Embryonic facial prominence (tissue), 1 donor: ENCODE results near the gene FLNB.
"Not testable (repeated sequence)": the region's sequence is repeated elsewhere in the genome, so short reads cannot be mapped to it uniquely, and the experiment has no call there.

Experiments
- DNase-seq: peaks from one replicate; pipeline ENCODE4 v3.0.0-alpha.2; 2016; ENCODE audit errors: extremely low spot score

FLNB gene

GRCh38 chr3:58180940-58181587 lies 172.8 kb downstream of the FLNB start:
- no peak for DNase-seq

- DNase-seq, result no peak
These were observed 175.0 kb downstream of the FLNB start for GRCh38 chr3:58183221-58183620.

DNA sequence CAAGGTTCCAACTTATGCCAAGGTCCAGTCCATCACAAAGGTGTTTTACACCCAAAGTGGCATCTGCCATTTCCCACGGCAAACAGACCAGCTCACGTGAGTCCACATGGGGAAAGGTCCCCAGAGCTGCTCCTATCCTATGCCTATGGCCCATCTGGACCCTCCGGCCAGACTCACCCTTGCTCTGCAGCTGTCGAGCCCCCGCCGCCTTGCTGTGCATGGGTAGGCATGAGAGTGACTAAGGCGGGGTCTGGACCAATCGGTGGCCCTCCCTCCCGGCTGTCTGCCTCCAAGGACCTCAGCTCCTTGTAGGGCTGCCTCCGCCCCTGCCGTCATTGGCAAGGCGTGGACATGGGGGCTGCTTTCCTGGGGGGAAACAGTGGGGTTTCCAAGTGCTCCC lies 175.7 kb downstream of the FLNB start:
- DNase-seq, result no peak

DNA sequence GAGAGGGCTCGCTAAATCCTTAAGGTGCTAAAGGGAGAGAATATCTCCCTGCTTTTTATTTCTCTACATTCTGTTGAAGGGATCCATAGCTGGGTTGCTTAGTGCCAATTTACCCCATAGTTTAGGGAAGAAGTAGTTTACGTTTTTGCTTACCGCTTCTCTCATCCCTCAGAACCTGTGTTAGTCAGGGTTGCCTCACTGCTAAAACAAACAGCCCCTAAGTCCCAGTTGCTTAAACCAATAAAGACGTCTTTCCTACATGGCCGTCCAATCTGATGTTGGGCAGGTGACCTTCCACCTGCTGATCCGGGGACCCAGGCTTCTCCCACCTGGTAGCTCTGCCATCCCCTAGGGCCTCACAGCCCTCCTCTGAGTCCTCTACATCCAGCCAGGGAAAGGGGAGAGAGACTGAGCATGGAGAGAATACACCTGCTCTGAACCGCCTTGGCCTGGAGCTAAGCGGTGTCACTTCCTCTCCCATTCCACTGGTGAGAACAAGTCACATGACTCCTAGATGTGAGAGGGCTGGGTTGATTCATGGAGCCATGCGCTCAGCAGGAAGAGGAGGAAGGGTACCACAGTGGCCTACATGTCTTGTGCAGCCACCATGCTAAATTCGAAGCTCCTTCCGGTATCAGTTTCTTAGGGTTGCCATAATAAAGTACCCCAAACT lies 176.2 kb downstream of the FLNB start:
- DNase-seq, result no peak

DNA sequence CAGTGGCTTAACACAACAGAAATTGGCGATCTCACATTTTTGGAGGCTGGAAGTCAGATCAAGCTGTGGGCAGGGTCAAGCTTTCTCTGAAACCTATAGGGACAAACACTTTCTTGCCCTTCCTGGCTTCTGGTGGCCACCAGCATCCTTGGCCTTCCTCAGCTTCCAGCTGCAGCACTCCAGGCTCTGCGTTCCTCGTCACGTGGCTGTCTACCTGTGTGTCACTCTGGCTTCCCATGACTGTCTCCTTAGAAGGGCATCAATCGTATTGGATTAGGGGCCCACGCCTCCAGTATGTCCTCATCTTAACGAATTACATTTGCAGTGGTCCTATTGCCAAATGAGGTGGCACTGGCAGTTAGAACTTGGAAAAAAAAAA lies 176.7 kb downstream of the FLNB start:
- no peak for DNase-seq

- no peak for DNase-seq
These were observed 179.9 kb downstream of the FLNB start for GRCh38 chr3:58188173-58188564.

DNA sequence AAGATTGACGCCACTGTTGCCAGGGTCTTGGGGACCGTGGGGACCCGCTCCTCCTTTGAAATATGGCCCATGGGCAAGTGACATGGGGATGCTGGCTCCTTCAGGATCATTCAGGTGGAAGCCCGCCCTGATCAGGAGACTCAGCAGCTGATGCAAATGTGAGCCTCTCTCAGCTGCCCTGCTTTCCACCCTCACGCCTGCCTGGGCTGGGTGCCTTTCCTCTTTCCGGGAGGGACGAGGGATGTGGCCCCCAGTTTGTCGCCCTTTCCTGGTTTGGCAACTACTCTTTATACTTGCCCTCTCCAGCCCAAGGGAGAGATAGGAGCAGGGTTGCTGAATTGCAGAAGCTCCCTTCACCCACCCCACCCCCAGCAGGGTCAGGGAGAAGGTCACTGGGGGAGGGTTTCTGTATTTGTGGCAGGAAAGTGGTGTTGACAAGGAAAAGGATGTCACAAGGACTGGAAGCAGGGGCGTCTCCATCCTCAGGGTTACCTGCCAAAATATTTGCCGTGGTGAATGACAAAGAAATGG lies 180.8 kb downstream of the FLNB start:
- no peak for DNase-seq

DNA sequence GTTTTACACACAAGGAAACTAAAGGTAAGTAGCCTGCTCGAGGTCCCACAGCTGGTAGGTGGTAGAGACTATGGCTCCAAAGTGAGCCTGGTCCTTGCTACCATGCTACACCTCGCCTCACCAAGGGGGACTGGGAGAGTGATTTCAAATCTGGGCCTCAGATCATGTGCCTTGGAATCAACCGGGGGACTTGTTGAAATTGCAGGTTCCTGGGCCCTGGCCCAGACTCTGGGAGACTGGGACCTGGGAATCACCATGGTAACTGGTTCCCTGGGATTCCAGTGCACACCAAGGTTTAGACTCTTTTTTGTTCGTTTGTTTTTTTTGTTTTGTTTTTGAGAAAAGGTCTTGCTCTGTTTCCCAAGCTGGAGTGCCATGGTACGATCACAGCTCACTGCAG lies 181.5 kb downstream of the FLNB start:
- no peak for DNase-seq

- no peak for DNase-seq
These were observed 182.1 kb downstream of the FLNB start for GRCh38 chr3:58190291-58190690.

- DNase-seq, result no peak
These were observed 182.7 kb downstream of the FLNB start for GRCh38 chr3:58190882-58191281.

DNA sequence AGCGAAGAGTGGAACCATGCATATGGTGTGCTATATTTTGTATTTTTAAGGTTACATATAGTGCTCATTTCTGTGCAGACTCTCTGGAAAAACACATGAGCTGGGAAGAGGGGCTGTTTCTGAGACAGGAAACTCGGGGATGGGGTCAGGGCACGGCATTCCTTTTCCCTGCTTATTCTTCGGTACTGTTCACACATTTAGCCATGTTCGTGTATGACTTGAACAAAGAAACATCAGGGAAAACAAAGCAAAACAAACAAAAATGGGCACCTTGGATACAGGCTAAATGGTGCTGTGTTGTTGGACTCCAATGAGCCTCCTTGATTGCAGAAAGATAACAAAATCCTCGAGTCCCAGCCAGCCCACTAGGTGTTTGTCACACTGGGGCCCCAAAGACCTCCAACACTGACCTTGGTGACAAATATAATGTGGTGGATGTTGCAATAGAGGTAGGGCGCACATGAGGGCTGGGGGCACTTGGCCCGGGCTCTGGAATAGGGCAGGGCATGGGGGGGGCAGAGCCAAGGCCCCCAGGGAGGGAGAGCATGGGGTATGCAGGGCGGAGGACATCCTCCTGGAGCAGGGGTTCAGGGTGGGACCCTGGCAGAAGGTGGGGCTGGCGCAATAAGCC lies 183.3 kb downstream of the FLNB start:
- DNase-seq, result no peak

GRCh38 chr3:58192069-58192468 lies 183.8 kb downstream of the FLNB start:
- no peak for DNase-seq

GRCh38 chr3:58193682-58194407 lies 185.6 kb downstream of the FLNB start:
- DNase-seq, result no peak

DNA sequence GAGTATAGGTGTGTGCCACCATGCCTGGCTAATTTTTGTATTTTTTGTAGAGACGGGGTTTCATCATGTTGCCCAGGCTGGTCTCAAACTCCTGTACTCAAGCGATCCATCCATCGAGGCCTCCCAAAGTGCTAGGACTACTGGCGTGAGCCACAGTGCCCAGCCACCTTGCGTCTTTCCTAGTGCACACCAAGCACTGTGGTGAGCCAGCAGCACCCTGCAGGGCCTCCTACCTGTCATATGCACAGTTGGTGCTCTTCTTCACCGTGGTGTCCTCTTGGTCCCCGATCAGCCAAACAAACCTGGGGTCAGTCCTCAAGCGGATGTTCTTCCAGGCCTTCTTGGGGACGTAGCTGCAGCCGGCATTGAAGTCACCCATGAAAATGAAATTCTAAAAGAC lies 189.4 kb downstream of the FLNB start:
- DNase-seq, result no peak

- DNase-seq, result no peak
These were observed 190.1 kb downstream of the FLNB start for GRCh38 chr3:58198362-58198761.

GRCh38 chr3:58198804-58199203 lies 190.6 kb downstream of the FLNB start:
- DNase-seq, result no peak

DNA sequence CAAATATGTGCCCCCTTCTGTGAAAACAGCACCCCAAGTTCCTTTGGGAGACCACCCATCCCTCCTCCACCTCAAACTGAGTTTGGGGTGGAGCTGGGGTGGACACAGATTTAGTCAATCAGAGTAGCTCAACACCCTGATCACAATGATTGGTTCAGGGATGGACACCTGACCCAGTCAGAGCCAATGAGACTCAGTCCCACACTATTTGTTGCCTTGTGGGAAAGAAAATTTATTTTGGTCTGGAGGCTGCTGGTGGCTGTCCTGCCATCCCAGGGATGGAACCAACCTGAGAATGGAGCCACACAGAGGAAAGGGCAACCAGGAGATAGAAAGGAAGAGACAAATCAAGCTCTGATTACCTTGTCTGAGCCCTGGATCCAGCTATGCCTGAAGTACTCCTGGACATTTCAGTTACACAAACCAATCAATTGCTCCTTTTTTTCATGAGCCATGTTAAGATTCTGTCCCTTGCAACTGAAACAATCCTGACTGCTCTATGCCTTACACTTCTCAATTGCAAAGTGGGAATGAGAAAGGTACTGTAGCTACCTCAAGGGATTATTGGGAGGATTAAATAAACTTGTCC lies 192.0 kb downstream of the FLNB start:
- no peak for DNase-seq

DNA sequence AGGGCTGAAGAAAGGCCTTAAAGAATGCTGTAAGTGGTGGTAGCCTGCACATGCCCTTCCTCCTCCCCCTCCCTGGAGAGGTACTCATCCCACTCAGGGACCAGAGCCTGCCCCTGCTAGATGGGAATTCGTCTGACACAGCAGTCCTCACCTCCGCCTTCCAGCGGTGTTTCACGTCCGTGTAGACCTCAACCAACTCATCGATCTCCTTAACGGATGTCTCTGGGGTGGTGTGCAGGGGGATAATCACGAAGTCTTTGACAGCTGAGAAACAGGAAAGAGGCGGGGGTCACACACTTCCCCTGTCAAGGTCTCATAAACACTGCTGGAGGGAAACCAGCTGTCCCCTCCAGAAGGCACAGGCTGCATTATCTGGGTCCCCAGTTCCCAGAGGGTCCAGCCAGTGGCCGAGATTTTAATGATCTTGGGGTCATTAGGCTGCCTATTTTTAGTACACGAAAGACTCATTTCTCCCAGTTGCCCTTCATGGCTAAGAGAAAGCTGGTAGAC lies 192.7 kb downstream of the FLNB start:
- DNase-seq, result no peak

DNA sequence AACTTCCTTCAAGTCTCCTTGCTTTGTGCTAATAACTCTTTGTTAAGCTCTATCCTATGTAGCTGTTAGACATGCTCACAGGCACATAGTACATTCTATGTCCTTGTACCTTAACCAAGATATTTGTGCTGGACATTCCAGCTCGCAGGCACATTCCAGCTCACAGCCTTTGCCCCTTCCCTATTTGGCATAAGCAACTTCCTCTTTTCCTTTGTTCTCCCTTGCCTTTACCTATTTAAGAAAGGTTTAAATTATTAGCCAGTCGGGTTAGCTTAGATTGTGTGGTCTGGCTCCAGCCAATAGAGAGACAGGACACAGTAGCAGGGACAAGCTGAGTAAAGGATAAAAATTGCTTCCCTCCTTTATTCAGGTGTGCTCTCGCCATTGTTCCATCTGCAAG lies 193.2 kb downstream of the FLNB start:
- DNase-seq, result not testable (repeated sequence)

GRCh38 chr3:58202917-58203360 lies 194.7 kb downstream of the FLNB start:
- DNase-seq, result no peak

- DNase-seq, result no peak
These were observed 195.3 kb downstream of the FLNB start for GRCh38 chr3:58203541-58203940.

- DNase-seq, result no peak
These were observed 196.5 kb downstream of the FLNB start for GRCh38 chr3:58204720-58205119.
